ENCODE results near the gene DNAJB14.

Gene DNAJB14

GRCh38 chr4:99968330-99968729 lies 21.9 kb upstream of the DNAJB14 start:
- Histone ChIP-seq H3K27me3 (ENCODE audit: insufficient read depth, poor library complexity, severe bottlenecking) (no peaks in the 10 kb centered on the region), H3K4me3 (replicated peaks; ENCODE audit: insufficient read depth, low read length) (no peak overlapping the region), H3K27ac (replicated peaks) (no peak overlapping the region)
- DNase-seq (ENCODE audit: low read depth in 1 of 2, low spot score in 1 of 2): no peak
- no peak for TF ChIP-seq POLR2AphosphoS5 (IDR thresholded peaks at IDR 0.05; ENCODE audit: low read depth)
- no peak for TF ChIP-seq GABPA (IDR thresholded peaks at IDR 0.05; ENCODE audit: low read depth)
- no peak for TF ChIP-seq REST (IDR thresholded peaks at IDR 0.05; ENCODE audit: insufficient replicate concordance, low read depth)
- no peak for TF ChIP-seq SPI1 (IDR thresholded peaks at IDR 0.05; ENCODE audit: borderline replicate concordance, low read depth)
- TF ChIP-seq CTCF (IDR thresholded peaks at IDR 0.05; ENCODE audit: insufficient read depth, low read length): no peak

- Histone ChIP-seq H3K27ac (replicated peaks) (no peak overlapping the region), H3K4me3 (replicated peaks; ENCODE audit: insufficient read depth, low read length) (no peak overlapping the region), H3K27me3 (ENCODE audit: insufficient read depth, poor library complexity, severe bottlenecking) (no peaks in the 10 kb centered on the region)
- TF ChIP-seq POLR2AphosphoS5 (IDR thresholded peaks at IDR 0.05; ENCODE audit: low read depth) (no peak), SPI1 (IDR thresholded peaks at IDR 0.05; ENCODE audit: borderline replicate concordance, low read depth) (no peak), REST (IDR thresholded peaks at IDR 0.05; ENCODE audit: insufficient replicate concordance, low read depth) (no peak), CTCF (IDR thresholded peaks at IDR 0.05; ENCODE audit: insufficient read depth, low read length) (no peak), GABPA (IDR thresholded peaks at IDR 0.05; ENCODE audit: low read depth) (no peak)
- DNase-seq (ENCODE audit: low read depth in 1 of 2, low spot score in 1 of 2): no peak
These were observed 20.3 kb upstream of the DNAJB14 start for GRCh38 chr4:99966692-99967091.

GRCh38 chr4:99965674-99966350 lies 19.4 kb upstream of the DNAJB14 start:
- H3K4me3 ChIP-seq (replicated peaks; ENCODE audit: insufficient read depth, low read length): no peak overlapping the region
- TF ChIP-seq POLR2AphosphoS5 (IDR thresholded peaks at IDR 0.05; ENCODE audit: low read depth): no peak
- TF ChIP-seq GABPA (IDR thresholded peaks at IDR 0.05; ENCODE audit: low read depth): no peak
- TF ChIP-seq REST (IDR thresholded peaks at IDR 0.05; ENCODE audit: insufficient replicate concordance, low read depth): no peak
- no peak for TF ChIP-seq SPI1 (IDR thresholded peaks at IDR 0.05; ENCODE audit: borderline replicate concordance, low read depth)
- no peak for TF ChIP-seq CTCF (IDR thresholded peaks at IDR 0.05; ENCODE audit: insufficient read depth, low read length)
- DNase-seq (ENCODE audit: low read depth in 1 of 2, low spot score in 1 of 2): no peak

More at GRCh38 chr4:99965674-99966350, 19.4 kb upstream of the DNAJB14 start:
- Histone ChIP-seq H3K27me3 (ENCODE audit: insufficient read depth, poor library complexity, severe bottlenecking) (no peaks in the 10 kb centered on the region), H3K27ac (replicated peaks) (no peak overlapping the region)
